ENCODE data around the gene HDAC11. TPM values are rescaled to one million over a fixed set of nuclear protein-coding genes. Genes with fewer than 3 reads are reported as not detected.

The HDAC11 gene
- total RNA-seq, 2 donors from 2014 or later: 24.0 to 36.1 TPM

- Histone ChIP-seq H3K9me3 (no peaks in the 10 kb centered on the region), H3K4me3 (no peak overlapping the region), H3K9ac (ENCODE audit: low read depth in 2 of 2, low read length in 2 of 2) (no peak overlapping the region), H3K27me3 (no peaks in the 10 kb centered on the region), H3K27ac (no peak overlapping the region), H3K4me1 (no peaks in the 10 kb centered on the region), H3K36me3 (no peaks in the 10 kb centered on the region)
- DNase-seq: no peak
- TF ChIP-seq, protein P1, sequence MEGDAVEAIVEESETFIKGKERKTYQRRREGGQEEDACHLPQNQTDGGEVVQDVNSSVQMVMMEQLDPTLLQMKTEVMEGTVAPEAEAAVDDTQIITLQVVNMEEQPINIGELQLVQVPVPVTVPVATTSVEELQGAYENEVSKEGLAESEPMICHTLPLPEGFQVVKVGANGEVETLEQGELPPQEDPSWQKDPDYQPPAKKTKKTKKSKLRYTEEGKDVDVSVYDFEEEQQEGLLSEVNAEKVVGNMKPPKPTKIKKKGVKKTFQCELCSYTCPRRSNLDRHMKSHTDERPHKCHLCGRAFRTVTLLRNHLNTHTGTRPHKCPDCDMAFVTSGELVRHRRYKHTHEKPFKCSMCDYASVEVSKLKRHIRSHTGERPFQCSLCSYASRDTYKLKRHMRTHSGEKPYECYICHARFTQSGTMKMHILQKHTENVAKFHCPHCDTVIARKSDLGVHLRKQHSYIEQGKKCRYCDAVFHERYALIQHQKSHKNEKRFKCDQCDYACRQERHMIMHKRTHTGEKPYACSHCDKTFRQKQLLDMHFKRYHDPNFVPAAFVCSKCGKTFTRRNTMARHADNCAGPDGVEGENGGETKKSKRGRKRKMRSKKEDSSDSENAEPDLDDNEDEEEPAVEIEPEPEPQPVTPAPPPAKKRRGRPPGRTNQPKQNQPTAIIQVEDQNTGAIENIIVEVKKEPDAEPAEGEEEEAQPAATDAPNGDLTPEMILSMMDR (IDR thresholded peaks at IDR 0.05): no peak
- intact Hi-C loops (cut with DNase I): no loop called here
Measured at GRCh38 chr3:13465236-13465873, 14.8 kb upstream of the HDAC11 start.

- Histone ChIP-seq H3K4me1 (no peaks in the 10 kb centered on the region), H3K9ac (ENCODE audit: low read depth in 2 of 2, low read length in 2 of 2) (no peak overlapping the region), H3K36me3 (no peaks in the 10 kb centered on the region), H3K4me3 (no peak overlapping the region), H3K9me3 (no peaks in the 10 kb centered on the region), H3K27ac (no peak overlapping the region), H3K27me3 (no peaks in the 10 kb centered on the region)
- DNase-seq: no peak
- intact Hi-C loops (cut with DNase I): no loop called here
- TF ChIP-seq, protein P1 (IDR thresholded peaks at IDR 0.05): no peak
Measured at GRCh38 chr3:13466781-13467180, 13.3 kb upstream of the HDAC11 start.

DNA sequence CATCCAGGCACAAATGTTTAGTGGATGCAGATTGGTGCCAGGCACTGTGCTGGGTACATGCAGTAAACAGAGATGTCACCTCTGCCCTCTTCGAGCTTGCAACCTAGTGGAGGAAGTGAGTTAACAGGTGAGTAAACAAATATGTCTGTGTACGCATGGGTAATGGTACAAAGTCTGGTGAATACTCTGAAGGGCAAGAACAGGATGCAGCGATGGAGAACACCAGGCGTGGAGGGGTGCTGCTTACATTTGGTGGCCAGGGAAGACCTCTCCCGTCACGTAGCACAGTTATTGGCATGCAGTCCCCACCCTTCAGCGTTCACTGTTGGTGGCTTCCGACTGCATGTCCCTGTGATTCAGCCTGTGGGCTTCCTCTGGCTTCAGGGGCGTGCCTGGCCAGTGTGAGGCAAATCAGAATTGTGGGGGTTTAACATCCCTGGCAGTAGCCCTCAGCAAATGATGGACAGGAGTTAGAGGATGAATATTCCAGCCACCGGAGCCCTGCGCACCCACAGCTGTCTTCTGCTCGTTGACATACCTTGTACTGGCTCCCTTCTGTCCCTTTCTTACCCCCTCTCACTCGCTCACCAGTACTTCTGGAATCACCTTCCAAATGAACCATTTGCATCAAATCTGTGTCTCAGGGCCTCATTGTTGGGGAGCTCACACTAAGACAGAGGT is 9.1 kb upstream of the HDAC11 start:
- H3K4me1 ChIP-seq: no peaks in the 10 kb centered on the region
- DNase-seq: peak; percentile 71

GRCh38 chr3:13472286-13472685 is 7.8 kb upstream of the HDAC11 start:
- DNase-seq: no peak
- intact Hi-C loops (cut with DNase I): no loop called here
- TF ChIP-seq, protein P1 (IDR thresholded peaks at IDR 0.05): no peak
- Histone ChIP-seq H3K27ac (no peak overlapping the region), H3K4me1 (peaks cover 3% of the 10 kb centered on the region), H3K9me3 (no peaks in the 10 kb centered on the region), H3K27me3 (no peaks in the 10 kb centered on the region), H3K9ac (ENCODE audit: low read depth in 2 of 2, low read length in 2 of 2) (no peak overlapping the region), H3K4me3 (no peak overlapping the region), H3K36me3 (no peaks in the 10 kb centered on the region)

More for the DNA sequence above, 9.1 kb upstream of the HDAC11 start:
- Histone ChIP-seq H3K27me3 (no peaks in the 10 kb centered on the region), H3K4me3 (no peak overlapping the region), H3K9ac (ENCODE audit: low read depth in 2 of 2, low read length in 2 of 2) (no peak overlapping the region), H3K27ac (peak overlapping the region; percentile 37), H3K9me3 (no peaks in the 10 kb centered on the region), H3K36me3 (no peaks in the 10 kb centered on the region)
- intact Hi-C loops (cut with DNase I): no loop called here
- TF ChIP-seq, protein P1 (IDR thresholded peaks at IDR 0.05): no peak

- no peak for DNase-seq
- H3K4me1 ChIP-seq: peaks cover 3% of the 10 kb centered on the region
Measured at GRCh38 chr3:13473020-13473419, 7.1 kb upstream of the HDAC11 start.

More at GRCh38 chr3:13473020-13473419, 7.1 kb upstream of the HDAC11 start:
- intact Hi-C loops (cut with DNase I): no loop called here
- Histone ChIP-seq H3K9ac (ENCODE audit: low read depth in 2 of 2, low read length in 2 of 2) (no peak overlapping the region), H3K36me3 (no peaks in the 10 kb centered on the region), H3K4me3 (no peak overlapping the region), H3K9me3 (no peaks in the 10 kb centered on the region), H3K27ac (no peak overlapping the region), H3K27me3 (no peaks in the 10 kb centered on the region)
- TF ChIP-seq, protein P1 (IDR thresholded peaks at IDR 0.05): no peak

Measured in colonic mucosa (tissue), 4 donors.